ENCODE results near the gene GALNT2.

DNA sequence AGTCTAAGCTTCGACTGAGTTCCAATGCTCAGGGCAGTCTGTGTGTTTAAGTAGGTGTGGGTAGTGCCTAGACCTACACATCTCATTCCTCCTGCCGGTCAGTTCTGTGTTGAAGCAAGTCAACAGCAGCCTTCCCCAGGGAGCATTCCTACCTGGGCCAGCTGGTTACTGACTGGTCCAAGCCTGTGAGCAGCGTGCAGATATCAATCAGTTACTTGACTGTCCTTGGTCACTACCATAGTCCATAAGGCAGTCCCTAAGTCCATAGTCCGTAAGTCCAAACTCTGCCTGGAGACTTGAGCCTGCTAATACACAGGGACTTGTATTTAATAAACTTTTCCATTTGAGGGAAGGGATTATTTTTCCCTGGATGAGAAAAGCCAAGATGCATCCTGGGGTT lies 187.2 kb downstream of the GALNT2 start:
- TF ChIP-seq, protein P1, sequence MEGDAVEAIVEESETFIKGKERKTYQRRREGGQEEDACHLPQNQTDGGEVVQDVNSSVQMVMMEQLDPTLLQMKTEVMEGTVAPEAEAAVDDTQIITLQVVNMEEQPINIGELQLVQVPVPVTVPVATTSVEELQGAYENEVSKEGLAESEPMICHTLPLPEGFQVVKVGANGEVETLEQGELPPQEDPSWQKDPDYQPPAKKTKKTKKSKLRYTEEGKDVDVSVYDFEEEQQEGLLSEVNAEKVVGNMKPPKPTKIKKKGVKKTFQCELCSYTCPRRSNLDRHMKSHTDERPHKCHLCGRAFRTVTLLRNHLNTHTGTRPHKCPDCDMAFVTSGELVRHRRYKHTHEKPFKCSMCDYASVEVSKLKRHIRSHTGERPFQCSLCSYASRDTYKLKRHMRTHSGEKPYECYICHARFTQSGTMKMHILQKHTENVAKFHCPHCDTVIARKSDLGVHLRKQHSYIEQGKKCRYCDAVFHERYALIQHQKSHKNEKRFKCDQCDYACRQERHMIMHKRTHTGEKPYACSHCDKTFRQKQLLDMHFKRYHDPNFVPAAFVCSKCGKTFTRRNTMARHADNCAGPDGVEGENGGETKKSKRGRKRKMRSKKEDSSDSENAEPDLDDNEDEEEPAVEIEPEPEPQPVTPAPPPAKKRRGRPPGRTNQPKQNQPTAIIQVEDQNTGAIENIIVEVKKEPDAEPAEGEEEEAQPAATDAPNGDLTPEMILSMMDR (IDR thresholded peaks at IDR 0.05 in 2 of 3, conservative IDR thresholded peaks at IDR 0.05 in 1 of 3; ENCODE audit: control insufficient read depth in 2 of 3, extremely low read depth in 1 of 3, insufficient read depth in 1 of 3, low read depth in 3 of 3, low read length in 3 of 3), result no peak
- no peak for TF ChIP-seq YY1 (IDR thresholded peaks at IDR 0.05; ENCODE audit: low read depth, low read length)
- no peak for TF ChIP-seq MXI1 (IDR thresholded peaks at IDR 0.05; ENCODE audit: low read depth, low read length)
- no peak for TF ChIP-seq SP1 (IDR thresholded peaks at IDR 0.05; ENCODE audit: low read depth, low read length)
- no peak for TF ChIP-seq CREB1 (IDR thresholded peaks at IDR 0.05; ENCODE audit: low read depth)
- TF ChIP-seq, protein P2, sequence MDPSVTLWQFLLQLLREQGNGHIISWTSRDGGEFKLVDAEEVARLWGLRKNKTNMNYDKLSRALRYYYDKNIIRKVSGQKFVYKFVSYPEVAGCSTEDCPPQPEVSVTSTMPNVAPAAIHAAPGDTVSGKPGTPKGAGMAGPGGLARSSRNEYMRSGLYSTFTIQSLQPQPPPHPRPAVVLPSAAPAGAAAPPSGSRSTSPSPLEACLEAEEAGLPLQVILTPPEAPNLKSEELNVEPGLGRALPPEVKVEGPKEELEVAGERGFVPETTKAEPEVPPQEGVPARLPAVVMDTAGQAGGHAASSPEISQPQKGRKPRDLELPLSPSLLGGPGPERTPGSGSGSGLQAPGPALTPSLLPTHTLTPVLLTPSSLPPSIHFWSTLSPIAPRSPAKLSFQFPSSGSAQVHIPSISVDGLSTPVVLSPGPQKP (IDR thresholded peaks at IDR 0.05; ENCODE audit: low read depth, low read length), result no peak
- TF ChIP-seq TARDBP (IDR thresholded peaks at IDR 0.05; ENCODE audit: borderline replicate concordance), result no peak
- no peak for TF ChIP-seq MYC (IDR thresholded peaks at IDR 0.05; ENCODE audit: insufficient read depth, insufficient read length, insufficient replicate concordance, low read length, severe bottlenecking)
- no peak for TF ChIP-seq MTA3 (IDR thresholded peaks at IDR 0.05; ENCODE audit: borderline replicate concordance, low read length)
- TF ChIP-seq, protein P3, sequence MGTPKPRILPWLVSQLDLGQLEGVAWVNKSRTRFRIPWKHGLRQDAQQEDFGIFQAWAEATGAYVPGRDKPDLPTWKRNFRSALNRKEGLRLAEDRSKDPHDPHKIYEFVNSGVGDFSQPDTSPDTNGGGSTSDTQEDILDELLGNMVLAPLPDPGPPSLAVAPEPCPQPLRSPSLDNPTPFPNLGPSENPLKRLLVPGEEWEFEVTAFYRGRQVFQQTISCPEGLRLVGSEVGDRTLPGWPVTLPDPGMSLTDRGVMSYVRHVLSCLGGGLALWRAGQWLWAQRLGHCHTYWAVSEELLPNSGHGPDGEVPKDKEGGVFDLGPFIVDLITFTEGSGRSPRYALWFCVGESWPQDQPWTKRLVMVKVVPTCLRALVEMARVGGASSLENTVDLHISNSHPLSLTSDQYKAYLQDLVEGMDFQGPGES (IDR thresholded peaks at IDR 0.05), result no peak
- TF ChIP-seq CREM (IDR thresholded peaks at IDR 0.05; ENCODE audit: low read depth), result no peak
- no peak for TF ChIP-seq TBL1XR1 (IDR thresholded peaks at IDR 0.05; ENCODE audit: low read depth, low read length)
- TF ChIP-seq POLR2A (IDR thresholded peaks at IDR 0.05; ENCODE audit: low read depth, low read length), result no peak
